ENCODE data around the gene SOX8. TPM values are rescaled to one million over a fixed set of nuclear protein-coding genes. Genes with fewer than 3 reads are reported as not detected.
"Not testable (repeated sequence)": the region's sequence is repeated elsewhere in the genome, so short reads cannot be mapped to it uniquely, and the experiment has no call there.

SOX8 gene
- total RNA-seq (2014; rRNA removed; shearing (Covaris generic)): 0.07 and 0.14 TPM in 2 replicates

- no peak for DNase-seq (ENCODE audit: low spot score)
Measured at GRCh38 chr16:981695-982144, at the start of gene SOX8. TSS of gene SOX8 (plus strand) at chr16:981770. CDS start at chr16:981923, 153 bp downstream.

GRCh38 chr16:932831-933330 lies 48.7 kb upstream of the SOX8 start:
- no peak for DNase-seq (ENCODE audit: low spot score)

GRCh38 chr16:933581-933980 lies 48.0 kb upstream of the SOX8 start:
- DNase-seq (ENCODE audit: low spot score): no peak

- DNase-seq (ENCODE audit: low spot score): no peak
Measured at GRCh38 chr16:934178-934577, 47.4 kb upstream of the SOX8 start.

DNA sequence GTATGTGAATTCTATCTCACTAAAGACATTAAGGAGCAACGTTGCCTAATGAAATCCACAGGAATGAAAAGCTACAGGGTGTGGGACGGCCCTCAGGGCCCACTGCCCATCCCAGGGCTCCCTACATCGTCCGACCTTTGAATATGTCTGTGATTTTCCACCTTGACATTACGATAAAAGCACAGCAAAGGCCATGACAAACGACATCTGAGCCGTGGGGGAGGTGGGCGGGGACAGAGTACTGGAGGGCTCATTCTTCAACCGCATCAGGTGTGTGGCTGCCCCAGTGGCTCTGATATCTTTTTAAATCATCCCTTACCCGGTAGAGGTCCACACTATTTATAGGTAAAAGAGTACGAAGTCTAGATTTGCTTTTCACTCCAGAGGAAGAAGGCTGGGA lies 45.9 kb upstream of the SOX8 start:
- DNase-seq (ENCODE audit: low spot score): no peak

GRCh38 chr16:937311-937710 lies 44.3 kb upstream of the SOX8 start:
- no peak for DNase-seq (ENCODE audit: low spot score)

DNA sequence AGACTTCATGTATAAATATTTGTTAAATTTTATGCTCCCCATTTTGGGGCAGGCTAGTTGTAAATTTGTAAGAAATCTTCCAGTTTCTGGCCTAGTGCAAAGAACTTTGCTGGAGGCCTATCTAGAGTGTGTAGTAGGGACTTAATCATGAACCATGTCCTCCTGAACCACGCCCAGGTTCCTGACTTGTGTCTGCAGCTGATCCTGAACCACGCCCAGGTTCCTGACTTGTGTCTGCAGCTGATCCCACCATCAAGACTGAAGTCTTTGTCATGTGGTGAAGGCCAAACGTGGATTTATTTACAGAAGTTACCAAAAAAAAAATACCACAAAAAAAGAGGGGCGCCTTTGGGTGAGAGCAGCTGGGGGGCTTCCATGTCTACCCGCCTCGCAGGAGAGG lies 43.8 kb upstream of the SOX8 start:
- no peak for DNase-seq (ENCODE audit: low spot score)

DNA sequence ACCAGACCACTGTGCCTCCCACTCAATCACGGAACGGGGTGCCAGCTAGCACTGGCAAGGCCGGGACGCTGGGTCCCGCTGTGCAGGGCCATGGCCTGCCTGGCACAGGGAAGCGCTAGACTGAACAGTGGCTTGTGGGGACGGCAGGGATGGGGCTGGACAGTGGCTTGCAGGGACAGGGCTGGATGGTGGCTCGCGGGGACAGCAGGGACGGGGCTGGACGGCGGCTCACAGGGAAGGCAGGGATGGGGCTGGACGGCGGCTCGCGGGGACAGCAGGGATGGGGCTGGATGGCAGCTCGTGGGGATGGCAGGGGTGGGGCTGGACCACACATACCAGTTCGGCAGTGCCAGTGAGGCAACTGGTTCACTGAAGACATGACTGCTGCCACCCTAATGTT lies 43.4 kb upstream of the SOX8 start:
- DNase-seq (ENCODE audit: low spot score): no peak

DNA sequence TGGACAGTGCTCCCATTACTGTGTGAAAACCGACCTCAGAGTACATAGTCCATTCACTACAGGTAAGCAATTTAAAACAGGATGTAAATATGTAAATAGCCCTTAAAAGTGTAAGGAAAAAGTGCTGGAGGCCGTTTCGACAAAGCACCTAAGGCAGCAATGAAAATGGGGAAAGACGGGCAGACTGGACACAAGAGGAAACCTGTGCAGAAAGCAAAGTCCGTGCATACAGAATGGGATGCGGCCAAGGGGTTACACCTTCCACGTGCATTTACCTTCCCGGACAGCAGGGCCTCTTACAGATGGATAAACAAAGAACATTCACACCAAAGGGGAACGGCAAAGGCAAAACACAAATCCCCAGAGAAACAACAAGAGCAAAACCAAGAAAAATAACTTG lies 42.8 kb upstream of the SOX8 start:
- no peak for DNase-seq (ENCODE audit: low spot score)

- no peak for DNase-seq (ENCODE audit: low spot score)
Measured at GRCh38 chr16:939311-939710, 42.3 kb upstream of the SOX8 start.

DNA sequence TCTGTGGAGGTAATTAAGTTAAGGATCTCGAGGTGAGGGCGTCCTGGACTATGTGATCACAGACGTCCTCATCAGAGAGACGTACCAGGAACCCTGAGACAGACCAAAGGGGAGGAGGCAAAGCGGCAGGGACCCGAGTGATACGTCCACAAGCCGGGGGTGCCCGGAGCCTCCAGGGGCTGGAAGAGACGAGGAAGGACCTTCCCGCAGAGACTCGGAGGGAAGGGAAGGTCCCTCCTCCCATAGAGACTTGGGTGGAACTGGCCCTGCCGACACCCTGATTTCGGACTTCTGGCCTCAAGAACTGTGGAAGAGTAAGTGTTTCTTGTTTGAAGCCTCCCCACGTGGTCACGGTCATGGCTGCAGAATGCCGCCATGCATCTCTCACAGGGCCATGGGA lies 41.6 kb upstream of the SOX8 start:
- no peak for DNase-seq (ENCODE audit: low spot score)

DNA sequence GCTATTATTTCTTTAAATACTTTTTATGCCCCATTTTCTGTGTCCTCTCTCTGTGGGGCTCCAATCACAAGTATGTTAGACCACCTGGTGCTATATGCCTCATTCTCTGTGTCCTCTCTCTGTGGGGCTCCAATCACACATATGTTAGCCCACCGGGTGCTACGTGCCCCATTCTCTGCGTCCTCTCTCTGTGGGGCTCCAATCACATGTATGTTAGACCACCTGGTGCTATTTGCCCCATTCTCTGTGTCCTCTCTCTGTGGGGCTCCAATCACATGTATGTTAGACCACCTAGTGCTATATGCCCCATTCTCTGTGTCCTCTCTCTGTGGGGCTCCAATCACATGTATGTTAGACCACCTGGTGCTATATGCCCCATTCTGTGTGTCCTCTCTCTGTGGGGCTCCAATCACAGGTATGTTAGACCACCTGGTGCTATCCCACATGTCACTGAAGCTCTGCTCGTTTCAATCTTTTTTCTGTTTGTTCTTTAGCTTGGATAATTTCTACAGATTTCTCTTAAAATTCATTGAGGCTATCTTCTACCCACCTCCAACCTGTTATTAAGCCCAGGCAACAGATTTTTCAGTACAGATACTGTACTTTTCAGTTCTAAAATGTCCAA lies 39.0 kb upstream of the SOX8 start:
- DNase-seq (ENCODE audit: low spot score): no peak

DNA sequence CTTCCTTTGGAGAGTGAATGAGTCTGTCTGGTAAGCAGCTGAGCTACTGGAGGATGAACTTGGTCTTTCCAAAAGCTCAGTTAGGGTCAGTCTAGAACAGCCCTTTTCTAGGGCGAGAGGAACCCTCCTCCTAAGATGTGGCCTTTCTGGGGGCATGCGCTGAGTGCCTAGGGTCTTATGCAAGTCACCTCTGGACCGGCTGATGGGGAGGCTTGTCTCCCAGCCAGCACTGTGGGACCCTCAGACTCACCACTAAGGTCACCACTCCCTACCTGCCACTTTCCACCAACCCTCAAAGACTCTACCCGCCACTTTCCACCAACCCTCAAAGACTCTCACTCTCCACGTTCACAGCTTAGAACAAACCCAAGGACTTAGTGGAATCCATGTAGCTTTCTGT lies 37.6 kb upstream of the SOX8 start:
- DNase-seq (ENCODE audit: low spot score): no peak

DNA sequence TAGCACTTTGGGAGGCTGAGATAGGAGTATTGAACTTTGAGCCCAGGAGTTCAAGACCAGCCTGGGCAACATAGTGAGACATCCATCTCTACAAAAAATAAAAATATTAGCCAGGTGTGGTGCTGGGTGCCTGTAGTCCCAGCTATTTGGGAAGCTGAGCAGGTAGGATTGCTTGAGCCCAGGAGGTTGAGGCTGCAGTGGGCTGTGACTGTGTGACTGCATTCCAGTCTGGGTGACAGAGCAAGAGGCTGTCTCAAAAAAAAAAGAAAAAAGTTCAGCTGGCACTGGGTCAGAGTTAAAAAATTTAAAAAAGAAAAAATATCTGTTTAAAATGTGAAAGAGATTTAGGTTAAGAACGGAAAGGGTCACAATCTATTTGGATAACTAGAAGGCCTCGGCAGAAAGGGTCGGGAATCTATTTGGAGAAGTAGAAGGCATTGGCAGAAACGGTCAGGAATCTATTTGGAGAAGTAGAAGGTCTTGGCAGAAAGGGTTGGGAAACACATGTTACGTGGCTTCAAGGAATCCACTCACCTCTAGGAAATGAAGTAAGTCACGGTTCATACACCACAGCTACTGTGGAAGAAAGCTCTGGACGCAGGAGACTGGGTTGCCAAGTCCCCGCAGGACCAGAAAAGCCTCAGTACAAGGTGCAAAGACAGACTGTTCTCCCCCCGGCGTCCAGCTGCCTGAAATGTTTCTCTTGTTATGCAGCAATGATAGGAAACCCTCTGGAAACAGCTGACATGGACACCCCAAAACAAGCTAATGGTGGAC lies 36.1 kb upstream of the SOX8 start:
- no peak for DNase-seq (ENCODE audit: low spot score)

GRCh38 chr16:946048-946395 lies 35.5 kb upstream of the SOX8 start:
- DNase-seq (ENCODE audit: low spot score): no peak

DNA sequence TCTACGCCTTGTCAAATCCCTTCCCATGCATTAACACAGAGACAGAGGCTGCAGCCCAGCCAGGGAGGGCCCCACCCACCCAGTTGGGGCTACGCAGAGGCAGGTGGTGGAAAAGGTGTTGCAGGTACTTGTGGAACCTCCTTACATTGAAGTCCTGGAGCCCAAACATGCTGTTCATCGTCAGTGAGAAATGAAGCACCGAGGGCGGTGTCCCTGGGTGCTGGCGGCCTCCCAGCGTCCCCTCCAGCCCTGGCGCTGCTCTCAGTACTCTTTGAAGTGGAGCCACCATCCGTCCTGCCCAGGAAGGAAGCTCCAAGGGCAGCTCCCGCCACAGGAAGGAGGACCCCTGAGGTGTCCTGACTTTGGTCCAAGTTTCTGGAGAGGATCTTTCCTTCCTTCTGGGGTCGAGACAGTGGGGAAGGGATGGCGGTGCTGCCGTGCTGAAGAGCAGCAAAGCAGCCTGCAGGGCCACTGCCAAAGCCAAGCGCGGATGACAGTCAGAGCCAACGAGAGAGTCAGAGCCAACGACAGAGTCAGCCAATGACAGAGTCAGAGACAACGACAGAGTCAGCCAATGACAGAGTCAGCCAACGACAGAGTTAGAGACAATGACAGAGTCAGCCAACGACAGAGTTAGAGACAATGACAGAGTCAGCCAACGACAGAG lies 34.2 kb upstream of the SOX8 start:
- DNase-seq (ENCODE audit: low spot score): no peak

DNA sequence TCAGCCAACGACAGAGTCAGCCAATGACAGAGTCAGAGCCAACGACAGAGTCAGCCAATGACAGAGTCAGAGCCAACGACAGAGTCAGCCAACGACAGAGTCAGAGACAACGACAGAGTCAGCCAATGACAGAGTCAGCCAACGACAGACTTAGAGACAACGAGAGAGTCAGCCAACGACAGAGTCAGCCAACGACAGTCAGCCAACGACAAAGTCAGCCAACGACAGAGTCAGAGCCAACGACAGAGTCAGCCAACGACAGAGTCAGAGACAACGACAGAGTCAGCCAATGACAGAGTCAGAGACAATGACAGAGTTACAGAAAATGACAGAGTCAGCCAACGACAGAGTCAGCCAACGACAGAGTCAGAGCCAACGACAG lies 33.7 kb upstream of the SOX8 start:
- DNase-seq (ENCODE audit: low spot score): not testable (repeated sequence)

DNA sequence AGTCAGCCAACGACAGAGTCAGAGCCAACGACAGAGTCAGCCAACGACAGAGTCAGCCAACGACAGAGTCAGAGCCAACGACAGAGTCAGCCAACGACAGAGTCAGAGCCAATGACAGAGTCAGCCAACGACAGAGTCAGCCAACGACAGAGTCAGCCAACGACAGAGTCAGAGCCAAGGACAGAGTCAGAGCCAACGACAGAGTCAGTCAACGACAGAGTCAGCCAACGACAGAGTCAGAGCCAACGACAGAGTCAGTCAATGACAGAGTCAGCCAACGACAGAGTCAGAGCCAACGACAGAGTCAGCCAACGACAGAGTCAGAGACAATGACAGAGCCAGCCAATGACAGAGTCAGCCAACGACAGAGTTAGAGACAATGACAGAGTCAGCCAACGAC lies 32.8 kb upstream of the SOX8 start:
- DNase-seq (ENCODE audit: low spot score): not testable (repeated sequence)

DNA sequence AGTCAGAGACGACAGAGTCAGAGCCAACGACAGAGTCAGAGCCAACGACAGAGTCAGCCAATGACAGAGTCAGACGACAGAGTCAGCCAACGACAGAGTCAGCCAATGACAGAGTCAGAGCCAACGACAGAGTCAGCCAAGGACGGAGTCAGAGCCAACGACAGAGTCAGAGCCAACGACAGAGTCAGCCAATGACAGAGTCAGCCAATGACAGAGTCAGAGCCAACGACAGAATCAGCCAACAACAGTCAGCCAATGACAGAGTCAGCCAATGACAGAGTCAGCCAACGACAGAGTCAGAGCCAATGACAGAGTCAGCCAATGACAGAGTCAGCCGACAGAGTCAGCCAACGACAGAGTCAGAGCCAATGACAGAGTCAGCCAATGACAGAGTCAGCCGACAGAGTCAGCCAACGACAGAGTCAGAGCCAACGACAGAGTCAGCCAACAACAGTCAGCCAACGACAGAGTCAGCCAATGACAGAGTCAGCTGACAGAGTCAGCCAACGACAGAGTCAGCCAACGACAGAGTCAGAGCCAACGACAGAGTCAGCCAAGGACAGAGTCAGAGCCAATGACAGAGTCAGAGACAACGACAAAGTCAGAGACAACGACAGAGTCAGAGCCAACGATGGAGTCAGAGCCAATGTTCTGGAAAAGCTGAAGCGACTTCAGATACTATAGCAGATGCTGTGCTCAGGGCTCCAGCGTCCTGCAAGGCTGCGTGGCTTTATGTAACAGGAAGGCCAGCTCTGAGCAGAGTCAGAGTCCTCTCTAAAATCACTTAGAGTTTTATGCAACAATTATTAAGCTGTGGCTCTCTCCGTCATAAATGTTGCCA lies 30.6 kb upstream of the SOX8 start:
- not testable (repeated sequence) for DNase-seq (ENCODE audit: low spot score)

- peak; percentile 40 for DNase-seq (ENCODE audit: low spot score)
Measured at GRCh38 chr16:951660-952301, 29.8 kb upstream of the SOX8 start.

GRCh38 chr16:952321-952720 lies 29.2 kb upstream of the SOX8 start:
- no peak for DNase-seq (ENCODE audit: low spot score)

Measured in A172 (cell line).